IMR-90 (cell line): ENCODE results near the gene TSR1. TPM values are rescaled to one million over a fixed set of nuclear protein-coding genes. Genes with fewer than 3 reads are reported as not detected.

ENCODE experiments used
- ATAC-seq: fragments of 200-7000 bp; cut with Tn5 transposase; 2 replicates; pipeline ENCODE4 v1.9.1; 2020; ENCODE audit warnings: low read depth, mild to moderate bottlenecking, moderate library complexity
- BruUV-seq: library from RNA; stranded (reverse); fragments of 400-500 nt; replicated peaks from 2 replicates; lab custom pipeline; 2021; lab: Mats Ljungman, UMichigan
- CTCF ChIA-PET: fragments of 300-600 bp; formaldehyde crosslinking; extraction: SDS; loops from one replicate; lab custom pipeline; 2021; ENCODE audit warnings: antibody characterized with exemption; lab: Yijun Ruan, JAX
- POLR2A ChIA-PET: fragments of 300-600 bp; sonication (Branson Sonifier 250); formaldehyde crosslinking; loops from one replicate; lab custom pipeline; 2022; ENCODE audit warnings: antibody characterized with exemption; ENCODE audit not compliant: unreplicated experiment; lab: Charles Lee
- DNase-seq: peaks from one replicate; pipeline ENCODE4 v3.0.0; 2013
- H2AFZ ChIP-seq: replicated peaks from 2 replicates; pipeline ENCODE3; 2013; ENCODE audit warnings: low read length, mild to moderate bottlenecking; ENCODE audit not compliant: poor library complexity
- H2AK5ac ChIP-seq: 2 replicates; pipeline ENCODE4 v1.6.1; 2013; ENCODE audit warnings: low read depth, low read length, inconsistent platforms
- H2AK9ac ChIP-seq: replicated peaks from 2 replicates; pipeline ENCODE3; 2013; ENCODE audit warnings: mild to moderate bottlenecking, low read depth, low read length, moderate library complexity; ENCODE audit not compliant: poor library complexity
- H2BK120ac ChIP-seq: 2 replicates; pipeline ENCODE4 v1.6.1; 2013; ENCODE audit warnings: low read depth, low read length, inconsistent platforms
- H2BK15ac ChIP-seq: 3 replicates; pipeline ENCODE4 v1.6.1; 2013; ENCODE audit warnings: low read depth, low read length, inconsistent platforms
- H2BK20ac ChIP-seq: 2 replicates; pipeline ENCODE4 v1.6.1; 2013; ENCODE audit warnings: low read depth, mild to moderate bottlenecking, inconsistent platforms, low read length, moderate library complexity
- H2BK5ac ChIP-seq: 2 replicates; pipeline ENCODE4 v1.6.1; 2013; ENCODE audit warnings: mild to moderate bottlenecking, low read depth, low read length, inconsistent platforms; ENCODE audit not compliant: poor library complexity, severe bottlenecking
- H3K14ac ChIP-seq: replicated peaks from 2 replicates; pipeline ENCODE4 v1.6.1; 2013; ENCODE audit warnings: low read depth, low read length, inconsistent platforms
- H3K18ac ChIP-seq: 2 replicates; pipeline ENCODE4 v1.6.1; 2013; ENCODE audit warnings: low read depth, low read length, control low read depth
- H3K23ac ChIP-seq: 2 replicates; pipeline ENCODE4 v1.6.1; 2013; ENCODE audit warnings: low read depth, low read length, inconsistent platforms
- H3K27ac ChIP-seq: 2 replicates; pipeline ENCODE4 v1.5.1; 2013; ENCODE audit warnings: mild to moderate bottlenecking, control low read depth, low read length; ENCODE audit not compliant: insufficient read depth
- H3K27me3 ChIP-seq: 2 replicates; pipeline ENCODE4 v1.6.1; 2013; ENCODE audit warnings: low read length; ENCODE audit not compliant: control insufficient read depth, insufficient read depth
- H3K36me3 ChIP-seq: 2 replicates; pipeline ENCODE4 v1.6.1; 2013; ENCODE audit warnings: low read length, mixed read lengths; ENCODE audit not compliant: control insufficient read depth, insufficient read depth
- H3K4ac ChIP-seq: 2 replicates; pipeline ENCODE4 v1.6.1; 2013; ENCODE audit warnings: low read depth, low read length, inconsistent platforms
- H3K4me1 ChIP-seq: 2 replicates; pipeline ENCODE4 v1.6.1; 2013; ENCODE audit warnings: low read length, mixed read lengths; ENCODE audit not compliant: control insufficient read depth, insufficient read depth
- H3K4me2 ChIP-seq: 2 replicates; pipeline ENCODE4 v1.6.1; 2013; ENCODE audit warnings: low read depth, mild to moderate bottlenecking, control low read depth, low read length, moderate library complexity
- H3K4me3 ChIP-seq: 2 replicates; pipeline ENCODE4 v1.5.1; 2013; ENCODE audit warnings: low read depth, mild to moderate bottlenecking, control low read depth, low read length, moderate library complexity; ENCODE audit not compliant: insufficient read depth
- H3K56ac ChIP-seq: 2 replicates; pipeline ENCODE4 v1.6.1; 2013; ENCODE audit warnings: low read length, inconsistent platforms; ENCODE audit not compliant: insufficient read depth; ENCODE audit errors: extremely low read depth
- H3K79me1 ChIP-seq, 2 experiments: 2 replicates each; pipeline ENCODE4 v1.6.1; 2013; ENCODE audit warnings: low read length in 2 of 2, inconsistent platforms in 1 of 2, low read depth in 1 of 2
- H3K9ac ChIP-seq: 2 replicates; pipeline ENCODE4 v1.6.1; 2013; ENCODE audit warnings: low read depth, low read length, control low read depth
- H3K9me1 ChIP-seq: 2 replicates; pipeline ENCODE4 v1.6.1; 2013; ENCODE audit warnings: low read length, inconsistent platforms; ENCODE audit not compliant: insufficient read depth
- H3K9me3 ChIP-seq: 2 replicates; pipeline ENCODE4 v1.6.1; 2013; ENCODE audit warnings: low read length; ENCODE audit not compliant: control insufficient read depth, insufficient read depth
- H4K20me1 ChIP-seq: 2 replicates; pipeline ENCODE4 v1.6.1; 2013; ENCODE audit warnings: low read length, inconsistent platforms; ENCODE audit not compliant: insufficient read depth
- H4K5ac ChIP-seq: 2 replicates; pipeline ENCODE4 v1.6.1; 2013; ENCODE audit warnings: mild to moderate bottlenecking, low read depth, low read length, control low read depth
- H4K8ac ChIP-seq, 2 experiments: 2 replicates each; pipeline ENCODE4 v1.6.1; 2013; ENCODE audit warnings: low read depth in 2 of 2, low read length in 2 of 2, control low read depth in 1 of 2, inconsistent platforms in 1 of 2
- H4K91ac ChIP-seq: 2 replicates; pipeline ENCODE4 v1.6.1; 2013; ENCODE audit warnings: low read depth, low read length, inconsistent platforms; ENCODE audit not compliant: insufficient read depth
- BHLHE40 ChIP-seq: fragments of 150-350 bp; IDR thresholded peaks from 2 replicates; pipeline ENCODE4 v1.6.1; 2016; ENCODE audit warnings: mild to moderate bottlenecking, low read depth, low read length
- CEBPB ChIP-seq: IDR thresholded peaks from 2 replicates; pipeline ENCODE4 v1.6.1; 2012; ENCODE audit warnings: low read depth, low read length, improper control_type of control experiment
- CHD1 ChIP-seq: IDR thresholded peaks from 2 replicates; pipeline ENCODE4 v1.6.1; 2012; ENCODE audit warnings: low read depth, low read length, improper control_type of control experiment
- FOS ChIP-seq: fragments of 150-350 bp; IDR thresholded peaks from 2 replicates; pipeline ENCODE4 v1.6.1; 2016; ENCODE audit warnings: low read depth, low read length
- MAFK ChIP-seq: IDR thresholded peaks from 2 replicates; pipeline ENCODE4 v1.6.1; 2012; ENCODE audit warnings: low read depth, low read length, improper control_type of control experiment
- MAZ ChIP-seq: IDR thresholded peaks from 2 replicates; pipeline ENCODE4 v1.6.1; 2012; ENCODE audit warnings: low read depth, mild to moderate bottlenecking, low read length, improper control_type of control experiment, moderate library complexity, borderline replicate concordance
- NFE2L2 ChIP-seq: fragments of 150-350 bp; IDR thresholded peaks from 2 replicates; pipeline ENCODE4 v1.6.1; 2016; ENCODE audit warnings: low read depth, mild to moderate bottlenecking, low read length
- POLR2A ChIP-seq: IDR thresholded peaks from 2 replicates; pipeline ENCODE4 v1.6.1; 2012; ENCODE audit warnings: mild to moderate bottlenecking, low read depth, low read length
- RFX5 ChIP-seq: IDR thresholded peaks from 2 replicates; pipeline ENCODE4 v1.8.0; 2012; ENCODE audit warnings: low read depth, mild to moderate bottlenecking, low read length, moderate library complexity
- SMC3 ChIP-seq: fragments of 150-350 bp; IDR thresholded peaks from 2 replicates; pipeline ENCODE4 v1.6.1; 2016; ENCODE audit warnings: low read depth, mild to moderate bottlenecking, antibody characterized with exemption, low read length, moderate library complexity
- WGBS, 2 experiments: methylation state at CpG; one replicate each; pipeline versions ENCODE4 v1.1.5 to v1.1.7; 2013; ENCODE audit warnings: missing lambda C conversion rate in 2 of 2; ENCODE audit not compliant: insufficient read length in 1 of 2; ENCODE audit errors: extremely low coverage in 2 of 2; 5-methylcytosine and 5-hydroxymethylcytosine counted together
- dilution Hi-C: fragments of 300-500 bp; cut with HindIII; formaldehyde crosslinking; loops from one replicate; pipeline ENCODE4 v1.14.3; 2018; ENCODE audit warnings: low sequenced_read_pairs; ENCODE audit not compliant: unreplicated experiment
- in situ Hi-C: fragments of 300-500 bp; cut with MboI; formaldehyde crosslinking; loops from 3 replicates; pipeline ENCODE4 v1.14.3; 2019; ENCODE audit warnings: low sequenced_read_pairs, inconsistent platforms, mixed read lengths
- intact Hi-C: fragments of 100-400 bp; cut with micrococcal nuclease; formaldehyde crosslinking; loops from 2 replicates; pipeline ENCODE4 v1.10.0; 2022
- polyA plus RNA-seq, 3 experiments: library from polyadenylated mRNA; depleted of rRNA; stranded (reverse); fragments of >200 nt; gene quantifications; 2 replicates each; pipeline ENCODE4 v1.2.3, GENCODE V29; 2012; ENCODE audit warnings: low replicate concordance in 1 of 3
- total RNA-seq: library from RNA; depleted of rRNA; stranded (reverse); fragments of >200 nt; gene quantifications from 2 replicates; pipeline ENCODE4 v1.2.3, GENCODE V29; 2012

The TSR1 gene
- total and polyA plus RNA-seq, 2 of the 4 experiments (the other 2 are of a cell fraction), result 22.6 to 72.6 TPM

GRCh38 chr17:2354311-2354710 is 18.1 kb upstream of the TSR1 start:
- no peak overlapping the region for H3K56ac ChIP-seq
- H3K4me1 ChIP-seq, result peaks cover 4% of the 10 kb centered on the region; the same call in 1 of the 2 replicates
- no peak overlapping the region for H2AK5ac ChIP-seq
- no peak overlapping the region for H3K4ac ChIP-seq
- peaks cover 17% of the 10 kb centered on the region for H3K9me1 ChIP-seq
- no peak overlapping the region for H3K4me3 ChIP-seq
- H3K14ac ChIP-seq, result no peak overlapping the region
- intact Hi-C loops (loop anchor here (5.0 kb wide), 1 partner anchor 302 kb away; no protein-coding TSS in a partner anchor), dilution Hi-C loops (no loop called here), in situ Hi-C loops (no loop called here)
- TF ChIP-seq CEBPB (no peak), NFE2L2 (no peak), RFX5 (no peak), MAFK (no peak), BHLHE40 (no peak), MAZ (no peak), CHD1 (no peak), SMC3 (no peak), FOS (no peak), POLR2A (no peak)
- DNase-seq (no peak), ATAC-seq (no peak)
- no peak overlapping the region for H2BK120ac ChIP-seq
- BruUV-seq, result no TSS peak
- H4K91ac ChIP-seq, result no peak overlapping the region
- no CpG with 5 or more reads among the region's 8 CpGs for WGBS, 2 experiments
- no peak overlapping the region for H3K4me2 ChIP-seq
- no peak overlapping the region for H3K9ac ChIP-seq
- CTCF ChIA-PET, result interaction anchor here (0.6 kb wide), 1 partner anchor 96 kb away, joined by 6 read pairs; no protein-coding TSS in a partner anchor
- H3K23ac ChIP-seq, result no peak overlapping the region
- no peak overlapping the region for H2AK9ac ChIP-seq
- no peak overlapping the region for H2BK5ac ChIP-seq
- H3K36me3 ChIP-seq, result peaks cover 4% of the 10 kb centered on the region; the same call in 1 of the 2 replicates
- H3K27me3 ChIP-seq, result no peaks in the 10 kb centered on the region
- no peaks in the 10 kb centered on the region for H3K9me3 ChIP-seq
- H4K8ac ChIP-seq, result no peak overlapping the region
- peaks cover 5 to 31% of the 10 kb centered on the region in 2 experiments; a peak in 2 of 4 replicates for H3K79me1 ChIP-seq
- H3K27ac ChIP-seq, result no peak overlapping the region
- no peak overlapping the region for H2BK20ac ChIP-seq
- H2BK15ac ChIP-seq, result no peak overlapping the region
- H3K18ac ChIP-seq, result no peak overlapping the region
- H4K20me1 ChIP-seq, result peaks cover 29% of the 10 kb centered on the region
- POLR2A ChIA-PET, result no interaction called here
- no peak overlapping the region for H2AFZ ChIP-seq
- no peak overlapping the region for H4K5ac ChIP-seq
